Hepatocyte (in vitro differentiated cells): ENCODE data around the gene CERS1. TPM values are rescaled to one million over a fixed set of nuclear protein-coding genes. Genes with fewer than 3 reads are reported as not detected.

Source experiments
- DNase-seq: peaks from one replicate; pipeline ENCODE4 v3.0.0-alpha.2; 2016; ENCODE audit warnings: low spot score
- H2AFZ ChIP-seq: fragments of 200-600 bp; sonication (generic); 2 replicates; pipeline ENCODE4 v1.6.0; 2016; ENCODE audit warnings: antibody characterized with exemption, mild to moderate bottlenecking
- H3K27ac ChIP-seq: fragments of 200-600 bp; sonication (generic); 2 replicates; pipeline ENCODE4 v1.5.1; 2016; ENCODE audit warnings: mild to moderate bottlenecking
- H3K27me3 ChIP-seq: fragments of 200-600 bp; sonication (generic); 2 replicates; pipeline ENCODE4 v1.6.1; 2016
- H3K36me3 ChIP-seq: fragments of 200-600 bp; sonication (generic); replicated peaks from 2 replicates; pipeline ENCODE4 v1.5.1; 2016; ENCODE audit warnings: low read depth; ENCODE audit not compliant: insufficient read depth
- H3K4me1 ChIP-seq: fragments of 200-600 bp; sonication (generic); 2 replicates; pipeline ENCODE4 v1.5.1; 2016; ENCODE audit warnings: mild to moderate bottlenecking, moderate library complexity; ENCODE audit not compliant: insufficient read depth
- H3K4me2 ChIP-seq: fragments of 200-600 bp; sonication (generic); 2 replicates; pipeline ENCODE4 v1.6.0; 2016
- H3K4me3 ChIP-seq: fragments of 200-600 bp; sonication (generic); 2 replicates; pipeline ENCODE4 v1.5.1; 2016; ENCODE audit warnings: mild to moderate bottlenecking
- H3K79me2 ChIP-seq: fragments of 200-600 bp; sonication (generic); 2 replicates; pipeline ENCODE4 v1.6.0; 2017; ENCODE audit warnings: mild to moderate bottlenecking
- H3K9me2 ChIP-seq: fragments of 200-600 bp; sonication (generic); replicated peaks from 2 replicates; pipeline ENCODE4 v1.6.0; 2017; ENCODE audit warnings: mild to moderate bottlenecking; ENCODE audit not compliant: insufficient read depth
- H3K9me3 ChIP-seq: fragments of 200-600 bp; sonication (generic); 2 replicates; pipeline ENCODE4 v1.5.1; 2016; ENCODE audit warnings: low read depth, mild to moderate bottlenecking
- H4K20me1 ChIP-seq: fragments of 200-600 bp; sonication (generic); 2 replicates; pipeline ENCODE4 v1.6.0; 2016; ENCODE audit warnings: mild to moderate bottlenecking; ENCODE audit not compliant: insufficient read depth, poor library complexity, severe bottlenecking
- EZH2 ChIP-seq: fragments of 200-600 bp; sonication (generic); IDR thresholded peaks from 2 replicates; pipeline ENCODE4 v1.6.1; 2016; ENCODE audit warnings: antibody characterized with exemption, mild to moderate bottlenecking, borderline replicate concordance
- EZH2phosphoT487 ChIP-seq: fragments of 200-600 bp; sonication (generic); IDR thresholded peaks from one replicate; pipeline ENCODE4 v1.6.1; 2018; ENCODE audit warnings: antibody characterized with exemption, mild to moderate bottlenecking, low read depth, moderate library complexity; ENCODE audit not compliant: unreplicated experiment, severe bottlenecking
- WGBS: methylation state at CpG from one replicate; pipeline ENCODE4 v1.1.6; 2016; ENCODE audit warnings: low lambda C conversion rate; ENCODE audit errors: missing lambda C conversion rate; 5-methylcytosine and 5-hydroxymethylcytosine counted together
- polyA plus RNA-seq: library from polyadenylated mRNA; unstranded; fragments of >200 nt; fragmentation: Nextera tagmentation; extraction: Ambion mirVana; gene quantifications from 2 replicates; pipeline ENCODE4 v1.2.1, GENCODE V29; 2016
- total RNA-seq: library from RNA; depleted of rRNA; stranded (reverse); fragments of >200 nt; gene quantifications from 2 replicates; pipeline ENCODE4 v1.2.3, GENCODE V29; 2014
- TF ChIP-seq, protein P1 (sequence below): fragments of 200-600 bp; sonication (generic); IDR thresholded peaks from 2 replicates; pipeline ENCODE4 v1.5.1; 2016; ENCODE audit warnings: antibody characterized with exemption, mild to moderate bottlenecking; ENCODE audit not compliant: poor library complexity

CERS1 gene
- total and polyA plus RNA-seq, 2 experiments from 2014 or later, result 5.3 to 5.7 TPM

DNA sequence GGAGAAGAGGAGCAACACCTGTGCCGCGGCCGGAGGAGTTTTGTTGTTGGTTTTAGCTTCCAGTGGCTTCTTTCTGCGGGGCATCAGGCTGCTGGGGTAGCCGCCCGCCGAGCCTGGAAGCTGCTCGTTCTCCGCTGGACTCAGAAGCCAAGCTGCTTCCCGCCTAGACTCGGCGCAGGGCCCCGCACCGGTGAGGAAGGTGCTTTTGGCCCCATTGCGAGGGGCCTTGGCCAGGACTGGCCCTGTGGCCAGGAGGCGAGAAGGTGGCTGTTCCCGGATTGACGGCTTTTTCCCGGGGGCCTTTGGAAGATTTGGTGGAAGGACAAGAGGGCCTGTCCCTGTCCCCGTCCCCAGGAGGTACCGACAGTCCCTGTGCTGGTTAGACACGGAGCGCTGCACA, 28.8 kb downstream of the CERS1 start:
- no peak overlapping the region for H3K27ac ChIP-seq
- 96% methylated on average over 23 of the region's 23 CpGs for WGBS
- no peaks in the 10 kb centered on the region for H3K79me2 ChIP-seq
- H3K36me3 ChIP-seq, result no peaks in the 10 kb centered on the region
- no peak overlapping the region for H2AFZ ChIP-seq
- DNase-seq, result no peak
- TF ChIP-seq EZH2 (no peak), EZH2phosphoT487 (no peak)
- TF ChIP-seq, protein P1, sequence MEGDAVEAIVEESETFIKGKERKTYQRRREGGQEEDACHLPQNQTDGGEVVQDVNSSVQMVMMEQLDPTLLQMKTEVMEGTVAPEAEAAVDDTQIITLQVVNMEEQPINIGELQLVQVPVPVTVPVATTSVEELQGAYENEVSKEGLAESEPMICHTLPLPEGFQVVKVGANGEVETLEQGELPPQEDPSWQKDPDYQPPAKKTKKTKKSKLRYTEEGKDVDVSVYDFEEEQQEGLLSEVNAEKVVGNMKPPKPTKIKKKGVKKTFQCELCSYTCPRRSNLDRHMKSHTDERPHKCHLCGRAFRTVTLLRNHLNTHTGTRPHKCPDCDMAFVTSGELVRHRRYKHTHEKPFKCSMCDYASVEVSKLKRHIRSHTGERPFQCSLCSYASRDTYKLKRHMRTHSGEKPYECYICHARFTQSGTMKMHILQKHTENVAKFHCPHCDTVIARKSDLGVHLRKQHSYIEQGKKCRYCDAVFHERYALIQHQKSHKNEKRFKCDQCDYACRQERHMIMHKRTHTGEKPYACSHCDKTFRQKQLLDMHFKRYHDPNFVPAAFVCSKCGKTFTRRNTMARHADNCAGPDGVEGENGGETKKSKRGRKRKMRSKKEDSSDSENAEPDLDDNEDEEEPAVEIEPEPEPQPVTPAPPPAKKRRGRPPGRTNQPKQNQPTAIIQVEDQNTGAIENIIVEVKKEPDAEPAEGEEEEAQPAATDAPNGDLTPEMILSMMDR, result no peak
- no peaks in the 10 kb centered on the region for H3K9me2 ChIP-seq
- H3K4me2 ChIP-seq, result no peak overlapping the region
- H4K20me1 ChIP-seq, result peaks cover 5% of the 10 kb centered on the region
- H3K27me3 ChIP-seq, result no peaks in the 10 kb centered on the region
- no peak overlapping the region for H3K4me3 ChIP-seq
- H3K4me1 ChIP-seq, result no peaks in the 10 kb centered on the region
- H3K9me3 ChIP-seq, result no peaks in the 10 kb centered on the region

DNA sequence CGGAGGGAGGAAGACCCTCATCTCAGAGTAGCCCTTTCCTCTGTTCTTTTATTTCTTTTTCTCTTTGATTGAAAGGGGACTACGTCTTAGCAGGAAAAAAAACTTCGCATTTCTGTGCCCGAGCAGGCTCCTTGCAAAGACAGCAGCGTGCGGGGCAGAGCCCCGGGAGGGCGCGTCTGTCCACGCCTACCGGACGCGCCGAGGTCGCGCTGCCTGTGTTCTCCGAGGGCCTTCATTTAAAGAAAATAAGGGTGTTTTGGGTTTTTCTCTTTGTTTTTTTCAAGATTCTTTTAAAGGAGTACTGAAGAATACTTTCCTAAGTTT, 29.2 kb downstream of the CERS1 start:
- Histone ChIP-seq H3K9me3 (no peaks in the 10 kb centered on the region), H3K4me2 (no peak overlapping the region), H3K79me2 (no peaks in the 10 kb centered on the region), H3K4me3 (no peak overlapping the region), H3K36me3 (no peaks in the 10 kb centered on the region), H4K20me1 (peaks cover 5% of the 10 kb centered on the region), H3K27ac (no peak overlapping the region), H3K27me3 (no peaks in the 10 kb centered on the region), H3K9me2 (no peaks in the 10 kb centered on the region), H3K4me1 (no peaks in the 10 kb centered on the region), H2AFZ (no peak overlapping the region)
- no peak for TF ChIP-seq EZH2phosphoT487
- TF ChIP-seq, protein P1, result no peak
- no peak for TF ChIP-seq EZH2
- 89% methylated on average over 17 of the region's 17 CpGs for WGBS
- no peak for DNase-seq

DNA sequence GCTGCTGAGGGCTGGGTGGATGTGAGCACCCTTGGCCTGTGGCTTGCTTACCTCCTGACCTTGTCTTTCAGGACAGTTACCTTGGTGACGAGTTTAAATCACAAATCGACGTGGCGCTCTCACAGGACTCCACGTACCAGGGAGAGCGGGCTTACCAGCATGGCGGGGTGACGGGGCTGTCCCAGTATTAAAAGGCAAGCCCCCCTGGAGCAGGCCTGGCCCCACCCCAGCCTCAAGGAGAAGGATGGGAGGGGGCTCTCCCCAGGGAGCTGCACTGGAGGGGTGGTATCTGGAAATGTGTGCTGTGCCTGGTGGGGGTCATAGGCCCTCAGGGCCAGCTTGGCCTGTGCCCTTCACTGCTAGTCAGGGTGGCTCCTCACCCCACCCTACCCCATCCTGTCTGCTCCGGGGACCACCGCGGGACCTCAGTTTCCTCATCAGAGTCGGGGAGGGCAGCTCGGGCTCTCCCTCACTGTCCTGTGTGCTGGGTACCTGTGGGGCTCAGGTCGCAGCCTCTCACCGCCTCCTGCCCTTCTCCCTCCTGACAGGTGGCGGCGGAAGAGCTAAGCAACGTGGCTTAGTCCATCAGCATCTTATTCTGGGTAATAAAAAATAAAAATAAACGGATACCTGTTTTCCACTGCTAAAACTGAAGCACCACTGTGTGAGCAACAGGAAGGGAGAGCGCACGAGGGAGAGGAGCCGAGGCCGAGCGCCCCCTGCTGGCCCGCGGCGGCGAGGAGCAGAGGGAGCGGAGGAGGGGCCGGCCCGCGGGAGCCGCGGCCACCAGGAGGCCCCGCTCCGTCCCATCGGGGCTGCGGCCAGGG, 29.8 kb downstream of the CERS1 start:
- no peak for TF ChIP-seq EZH2phosphoT487
- TF ChIP-seq, protein P1, result peak; percentile 94
- Histone ChIP-seq H3K4me2 (no peak overlapping the region), H3K9me2 (no peaks in the 10 kb centered on the region), H3K4me3 (no peak overlapping the region), H3K27me3 (no peaks in the 10 kb centered on the region), H2AFZ (no peak overlapping the region), H4K20me1 (peaks cover 5% of the 10 kb centered on the region), H3K4me1 (no peaks in the 10 kb centered on the region), H3K36me3 (no peaks in the 10 kb centered on the region), H3K27ac (no peak overlapping the region), H3K79me2 (no peaks in the 10 kb centered on the region), H3K9me3 (no peaks in the 10 kb centered on the region)
- DNase-seq, result peak; percentile 82
- 50% methylated on average over 36 of the region's 38 CpGs for WGBS
